ENCODE measurements around the gene MEG3. TPM values are rescaled to one million over a fixed set of nuclear protein-coding genes. Genes with fewer than 3 reads are reported as not detected.

Gene MEG3
- total and polyA plus RNA-seq, 2 of the 4 experiments (the other 2 are of a cell fraction) = 31.5 to 556 TPM

- Histone ChIP-seq H3K4me3 (ENCODE audit: insufficient read depth, low read depth, low read length) (no peak overlapping the region), H3K56ac (ENCODE audit: extremely low read depth, insufficient read depth, low read length) (no peak overlapping the region), H3K23ac (ENCODE audit: low read depth, low read length) (no peak overlapping the region), H2AFZ (replicated peaks; ENCODE audit: low read length, poor library complexity) (no peak overlapping the region), H4K8ac (ENCODE audit: low read depth in 2 of 2, low read length in 2 of 2) (no peak overlapping the region), H3K4ac (ENCODE audit: low read depth, low read length) (no peak overlapping the region), H4K20me1 (ENCODE audit: insufficient read depth, low read length) (no peaks in the 10 kb centered on the region), H3K27ac (ENCODE audit: insufficient read depth, low read length) (no peak overlapping the region), H3K79me1 (ENCODE audit: low read depth in 1 of 2, low read length in 2 of 2) (no peaks in the 10 kb centered on the region), H3K18ac (ENCODE audit: low read depth, low read length) (no peak overlapping the region), H2AK9ac (replicated peaks; ENCODE audit: low read depth, low read length, poor library complexity) (no peak overlapping the region), H3K14ac (replicated peaks; ENCODE audit: low read depth, low read length) (no peak overlapping the region), H4K91ac (ENCODE audit: insufficient read depth, low read depth, low read length) (no peak overlapping the region), H3K9me3 (ENCODE audit: control insufficient read depth, insufficient read depth, low read length) (no peaks in the 10 kb centered on the region), H2BK20ac (ENCODE audit: low read depth, low read length) (no peak overlapping the region), H3K9me1 (ENCODE audit: insufficient read depth, low read length) (no peaks in the 10 kb centered on the region), H3K4me2 (ENCODE audit: low read depth, low read length) (no peak overlapping the region), H2BK15ac (ENCODE audit: low read depth, low read length) (no peak overlapping the region), H2AK5ac (ENCODE audit: low read depth, low read length) (no peak overlapping the region), H3K27me3 (ENCODE audit: control insufficient read depth, insufficient read depth, low read length) (peaks cover 32% of the 10 kb centered on the region), H4K5ac (ENCODE audit: low read depth, low read length) (no peak overlapping the region), H2BK120ac (ENCODE audit: low read depth, low read length) (no peak overlapping the region), H3K36me3 (ENCODE audit: control insufficient read depth, insufficient read depth, low read length) (no peaks in the 10 kb centered on the region), H3K9ac (ENCODE audit: low read depth, low read length) (no peak overlapping the region), H3K4me1 (ENCODE audit: control insufficient read depth, insufficient read depth, low read length) (peaks cover 9% of the 10 kb centered on the region; the same call in 1 of the 2 replicates), H2BK5ac (ENCODE audit: low read depth, low read length, poor library complexity, severe bottlenecking) (no peak overlapping the region)
- dilution Hi-C loops (cut with HindIII; ENCODE audit: low sequenced_read_pairs, unreplicated experiment) = no loop called here
- TF ChIP-seq NFE2L2 (IDR thresholded peaks at IDR 0.05; ENCODE audit: low read depth, low read length) (no peak), CHD1 (IDR thresholded peaks at IDR 0.05; ENCODE audit: low read depth, low read length) (no peak), CEBPB (IDR thresholded peaks at IDR 0.05; ENCODE audit: low read depth, low read length) (no peak), RCOR1 (IDR thresholded peaks at IDR 0.05; ENCODE audit: insufficient replicate concordance, low read length) (no peak), MXI1 (IDR thresholded peaks at IDR 0.05; ENCODE audit: borderline replicate concordance, low read depth, low read length) (no peak), BHLHE40 (IDR thresholded peaks at IDR 0.05; ENCODE audit: low read depth, low read length) (no peak), RAD21 (IDR thresholded peaks at IDR 0.05; ENCODE audit: low read length) (no peak), ELK1 (IDR thresholded peaks at IDR 0.05; ENCODE audit: borderline replicate concordance, low read depth, low read length) (no peak), MAFK (IDR thresholded peaks at IDR 0.05; ENCODE audit: low read depth, low read length) (no peak), USF2 (IDR thresholded peaks at IDR 0.05; ENCODE audit: low read depth, low read length) (no peak)
- CTCF ChIA-PET = no interaction called here
- in situ Hi-C loops (cut with MboI; ENCODE audit: low sequenced_read_pairs) = no loop called here
- intact Hi-C loops (cut with micrococcal nuclease) = no loop called here
- no peak for DNase-seq
- ATAC-seq (ENCODE audit: low read depth) = no peak
- POLR2A ChIA-PET (ENCODE audit: unreplicated experiment) = no interaction called here
- 88% methylated on average over 10 of the region's 22 CpGs; no CpG with 5 or more reads in 1 of the 2 experiments for whole genome bisulfite sequencing, 2 experiments (ENCODE audit: extremely low coverage in 2 of 2, insufficient read length in 1 of 2)
- no TSS peak for BruUV-seq (replicated peaks)
Measured at GRCh38 chr14:100777818-100778525, 47.9 kb upstream of the MEG3 start.
